HG03060 (cell line): Measurements from ENCODE around the gene LYSET.
"Not testable (repeated sequence)": the region's sequence is repeated elsewhere in the genome, so short reads cannot be mapped to it uniquely, and the experiment has no call there.

Experiments used
- ATAC-seq: cut with Tn5 transposase; IDR thresholded peaks from one replicate; pipeline ENCODE4 v1.9.1; 2021; ENCODE audit warnings: low read depth, moderate number of reproducible peaks; ENCODE audit not compliant: unreplicated experiment

LYSET gene

DNA sequence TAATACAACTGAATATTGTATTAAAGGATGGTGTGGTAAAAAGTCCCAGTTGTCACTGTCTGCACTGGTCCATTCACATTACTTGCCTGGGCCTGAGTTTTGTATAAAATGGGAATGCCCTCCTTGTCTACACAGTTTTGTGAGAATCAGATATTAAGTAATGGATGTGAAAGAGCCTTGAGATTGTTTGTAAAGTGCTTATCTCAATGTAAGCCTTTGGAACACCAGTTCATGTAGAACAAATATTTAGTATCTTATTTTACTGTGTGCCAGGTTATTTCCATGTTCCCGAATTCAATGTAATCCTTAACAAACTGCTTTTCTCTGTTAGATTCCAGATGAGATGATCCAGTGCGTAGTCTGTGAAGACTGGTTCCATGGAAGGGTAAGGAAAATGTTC, 29.5 kb downstream of the LYSET start:
- ATAC-seq = no peak

GRCh38 chr14:93219103-93219726, 34.1 kb downstream of the LYSET start:
- no peak for ATAC-seq

- ATAC-seq = no peak
These were observed 35.4 kb downstream of the LYSET start for GRCh38 chr14:93220509-93220908.

GRCh38 chr14:93223565-93223964, 38.4 kb downstream of the LYSET start:
- no peak for ATAC-seq

- no peak for ATAC-seq
These were observed 43.4 kb downstream of the LYSET start for GRCh38 chr14:93228550-93228949.

DNA sequence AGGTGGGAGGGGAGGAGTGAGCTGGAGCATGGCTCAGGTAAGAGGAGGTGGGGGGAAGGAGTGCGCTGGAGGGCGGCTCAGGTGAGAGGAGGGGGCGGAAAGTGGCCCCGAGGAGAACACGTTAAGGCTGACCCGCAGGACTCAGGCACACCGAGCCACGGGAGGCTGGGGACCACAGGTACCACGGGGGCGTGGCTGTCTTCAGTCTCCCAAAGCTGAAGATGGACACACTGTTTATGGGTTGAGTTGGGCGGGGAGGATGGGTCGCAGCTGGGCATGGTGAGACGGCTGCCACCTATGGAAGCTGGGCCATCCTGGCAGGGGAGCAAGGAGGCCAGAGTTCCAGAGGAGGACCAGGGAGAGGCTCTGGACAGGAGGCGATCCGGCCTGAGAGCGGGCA, 45.4 kb downstream of the LYSET start:
- no peak for ATAC-seq

GRCh38 chr14:93231129-93231979, 46.2 kb downstream of the LYSET start:
- ATAC-seq = no peak

GRCh38 chr14:93232159-93232558, 47.0 kb downstream of the LYSET start:
- ATAC-seq = no peak

DNA sequence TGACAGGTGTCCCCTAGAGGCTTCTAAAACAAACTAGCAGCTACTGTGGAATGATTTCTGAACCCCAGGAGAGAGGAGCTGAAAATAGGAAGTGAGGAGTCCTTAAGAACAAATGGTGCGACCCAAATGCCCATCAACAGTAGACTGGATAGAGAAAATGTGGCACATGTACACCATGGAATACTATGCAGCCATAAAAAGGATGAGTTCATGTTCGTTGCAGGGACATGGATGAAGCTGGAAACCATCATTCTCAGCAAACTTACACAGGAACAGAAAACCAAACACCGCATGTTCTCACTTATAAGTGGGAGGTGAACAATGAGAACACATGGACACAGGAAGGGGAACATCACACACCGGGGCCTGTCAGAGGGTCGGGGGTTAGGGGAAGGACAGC, 48.0 kb downstream of the LYSET start:
- ATAC-seq = not testable (repeated sequence)

DNA sequence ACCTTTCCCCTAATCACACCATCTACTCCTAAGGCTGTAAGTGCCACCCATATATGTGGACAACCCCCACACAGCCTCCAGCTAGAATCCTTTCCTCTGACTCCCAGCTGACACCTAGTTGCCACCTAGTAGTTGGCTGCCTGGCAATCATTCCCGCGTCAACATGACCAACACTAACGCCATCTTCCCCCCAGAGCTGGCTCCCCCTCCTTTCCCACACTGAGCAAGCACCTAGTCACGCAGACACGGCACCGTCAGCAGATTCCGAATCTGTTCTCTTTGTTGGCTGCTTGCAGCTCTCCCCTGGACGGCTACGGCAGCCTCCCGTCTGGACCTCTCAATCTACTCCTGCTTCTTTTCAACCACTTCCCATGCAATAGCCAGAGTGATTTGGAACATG, 49.7 kb downstream of the LYSET start:
- no peak for ATAC-seq
